A204.1 (cell line): ENCODE data around the gene THYN1.

Experiments
- FAIRE-seq: peaks from 2 replicates; lab custom pipeline; 2012; peaks lifted over from hg19 to GRCh38; lab: Jason Lieb, UNC

The THYN1 gene

GRCh38 chr11:134216816-134217215 lies 36.3 kb downstream of the THYN1 start:
- no peak for FAIRE-seq

GRCh38 chr11:134215836-134216235 lies 37.3 kb downstream of the THYN1 start:
- no peak for FAIRE-seq

DNA sequence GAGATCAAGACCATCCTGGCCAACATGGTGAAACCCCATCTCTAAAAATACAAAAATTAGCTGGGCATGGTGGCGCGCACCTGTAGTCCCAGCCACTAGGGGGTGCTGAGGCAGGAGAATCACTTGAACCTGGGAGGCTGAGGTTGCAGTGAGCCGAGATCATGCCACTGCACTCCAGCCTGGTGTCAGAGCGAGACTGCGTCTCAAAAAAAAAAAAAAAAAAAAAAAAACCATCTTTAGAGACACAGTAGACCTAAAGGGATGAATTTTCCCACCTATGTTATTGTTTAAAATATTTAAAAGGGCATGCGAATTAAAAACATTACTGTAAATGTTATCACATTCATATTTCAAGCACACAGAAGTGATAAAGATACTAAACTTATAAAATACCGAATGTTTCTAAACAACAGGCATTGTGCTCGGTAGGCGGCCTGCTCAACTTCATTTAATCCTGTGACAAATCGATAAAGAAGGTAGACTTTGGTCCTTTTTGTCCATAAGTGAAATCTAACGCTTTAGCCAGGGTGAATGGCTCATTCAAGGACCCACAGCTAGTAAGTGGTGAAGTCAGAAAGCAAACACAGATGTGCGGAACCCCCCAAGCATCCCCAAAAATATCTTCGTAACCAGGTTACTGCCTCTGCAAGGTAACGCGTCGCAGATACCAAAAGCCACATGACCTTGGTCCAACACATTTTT lies 45.5 kb downstream of the THYN1 start:
- no peak for FAIRE-seq

- FAIRE-seq = no peak
Measured at GRCh38 chr11:134206185-134206584, 47.0 kb downstream of the THYN1 start.

- FAIRE-seq = no peak
Measured at GRCh38 chr11:134205729-134206128, 47.4 kb downstream of the THYN1 start.

DNA sequence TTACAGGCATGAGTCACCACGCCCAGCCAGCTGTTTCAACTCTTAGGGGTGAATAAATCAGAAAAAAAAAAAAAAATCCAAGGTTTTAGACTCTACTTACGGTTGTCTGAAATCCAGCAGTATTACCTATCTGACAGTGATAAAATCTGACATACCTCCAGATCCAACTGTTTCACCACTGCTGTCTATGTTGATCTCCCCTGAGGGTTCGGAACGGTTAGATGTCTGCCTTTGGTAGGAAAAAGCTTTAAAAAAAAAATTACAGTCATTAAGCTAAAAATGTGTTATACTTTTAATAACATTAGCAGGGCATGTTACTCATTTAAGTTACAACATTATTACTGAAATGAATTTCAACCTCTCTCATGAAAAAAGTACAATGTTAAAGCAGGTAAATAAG lies 50.5 kb downstream of the THYN1 start:
- no peak for FAIRE-seq

- no peak for FAIRE-seq
Measured at GRCh38 chr11:134200688-134201087, 52.5 kb downstream of the THYN1 start.

- FAIRE-seq = no peak
Measured at GRCh38 chr11:134199531-134199930, 53.6 kb downstream of the THYN1 start.
